ENCODE results near the gene PURB. TPM values are rescaled to one million over a fixed set of nuclear protein-coding genes. Genes with fewer than 3 reads are reported as not detected.

Gene PURB
- total RNA-seq, 1 donor from 2014 or later = 18.2 TPM

GRCh38 chr7:44881610-44882009, 3.7 kb downstream of the PURB start:
- no peaks in the 10 kb centered on the region for H3K27me3 ChIP-seq (ENCODE audit: control insufficient read depth, insufficient read depth, low read length)
- FAIRE-seq = no peak
- H3K4me3 ChIP-seq (ENCODE audit: low read depth, low read length) = peak overlapping the region; percentile 20

GRCh38 chr7:44881066-44881600, 4.2 kb downstream of the PURB start:
- FAIRE-seq (no peak), DNase-seq (ENCODE audit: low read depth) (no peak)
- peak overlapping the region; percentile 20 for H3K4me3 ChIP-seq (ENCODE audit: low read depth, low read length)
- TF ChIP-seq CTCF (IDR thresholded peaks at IDR 0.05; ENCODE audit: insufficient read depth, low read length, severe bottlenecking) = no peak
- H3K36me3 ChIP-seq (ENCODE audit: control insufficient read depth, insufficient read depth, low read length) = no peaks in the 10 kb centered on the region
- H3K27me3 ChIP-seq (ENCODE audit: control insufficient read depth, insufficient read depth, low read length) = no peaks in the 10 kb centered on the region

More at GRCh38 chr7:44881610-44882009, 3.7 kb downstream of the PURB start:
- no peak for TF ChIP-seq CTCF (IDR thresholded peaks at IDR 0.05; ENCODE audit: insufficient read depth, low read length, severe bottlenecking)
- no peaks in the 10 kb centered on the region for H3K36me3 ChIP-seq (ENCODE audit: control insufficient read depth, insufficient read depth, low read length)
- DNase-seq (ENCODE audit: low read depth) = peak; percentile 79

- DNase-seq (ENCODE audit: low read depth) (no peak), FAIRE-seq (no peak)
- H3K4me3 ChIP-seq (ENCODE audit: low read depth, low read length) = no peak overlapping the region
Observed at GRCh38 chr7:44880317-44881018, 4.9 kb downstream of the PURB start.

GRCh38 chr7:44876393-44876792, 8.9 kb downstream of the PURB start:
- TF ChIP-seq CTCF (IDR thresholded peaks at IDR 0.05; ENCODE audit: insufficient read depth, low read length, severe bottlenecking) = no peak
- Histone ChIP-seq H3K36me3 (ENCODE audit: control insufficient read depth, insufficient read depth, low read length) (no peaks in the 10 kb centered on the region), H3K4me3 (ENCODE audit: low read depth, low read length) (no peak overlapping the region), H3K27me3 (ENCODE audit: control insufficient read depth, insufficient read depth, low read length) (no peaks in the 10 kb centered on the region)
- DNase-seq (ENCODE audit: low read depth) = no peak
- no peak for FAIRE-seq

More at GRCh38 chr7:44880317-44881018, 4.9 kb downstream of the PURB start:
- Histone ChIP-seq H3K27me3 (ENCODE audit: control insufficient read depth, insufficient read depth, low read length) (no peaks in the 10 kb centered on the region), H3K36me3 (ENCODE audit: control insufficient read depth, insufficient read depth, low read length) (no peaks in the 10 kb centered on the region)
- TF ChIP-seq CTCF (IDR thresholded peaks at IDR 0.05; ENCODE audit: insufficient read depth, low read length, severe bottlenecking) = no peak

- Histone ChIP-seq H3K4me3 (ENCODE audit: low read depth, low read length) (no peak overlapping the region), H3K36me3 (ENCODE audit: control insufficient read depth, insufficient read depth, low read length) (no peaks in the 10 kb centered on the region), H3K27me3 (ENCODE audit: control insufficient read depth, insufficient read depth, low read length) (no peaks in the 10 kb centered on the region)
- DNase-seq (ENCODE audit: low read depth) = no peak
- FAIRE-seq = no peak
- TF ChIP-seq CTCF (IDR thresholded peaks at IDR 0.05; ENCODE audit: insufficient read depth, low read length, severe bottlenecking) = no peak
Observed at GRCh38 chr7:44875241-44875640, 10.1 kb downstream of the PURB start.

Data from bronchial epithelial cell (primary cell).